ENCODE results near the gene PFN2.

PFN2 gene

DNA sequence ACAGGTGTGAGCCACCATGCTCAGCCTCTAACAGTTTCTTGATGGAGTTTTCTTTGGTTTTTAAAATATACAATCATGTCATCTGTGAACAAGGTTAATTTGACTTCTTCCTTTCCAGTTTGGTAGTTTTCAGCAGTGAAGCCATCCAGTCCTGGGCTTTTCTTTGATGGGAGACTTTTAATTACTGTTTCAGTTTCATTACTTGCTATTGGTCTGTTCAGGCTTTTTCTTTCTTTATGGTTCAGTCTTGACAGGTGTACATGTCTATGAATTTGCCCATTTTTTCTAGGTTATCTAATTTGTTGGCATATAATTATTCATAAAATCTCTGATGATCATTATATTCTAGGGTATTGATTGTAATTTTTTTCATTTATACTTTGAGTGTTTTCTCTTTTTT, 36.8 kb downstream of the PFN2 start:
- DNase-seq (ENCODE audit: low read depth) = no peak
- H3K4me3 ChIP-seq (ENCODE audit: control insufficient read depth, low read depth, low read length) = no peak overlapping the region
- TF ChIP-seq, protein P1, sequence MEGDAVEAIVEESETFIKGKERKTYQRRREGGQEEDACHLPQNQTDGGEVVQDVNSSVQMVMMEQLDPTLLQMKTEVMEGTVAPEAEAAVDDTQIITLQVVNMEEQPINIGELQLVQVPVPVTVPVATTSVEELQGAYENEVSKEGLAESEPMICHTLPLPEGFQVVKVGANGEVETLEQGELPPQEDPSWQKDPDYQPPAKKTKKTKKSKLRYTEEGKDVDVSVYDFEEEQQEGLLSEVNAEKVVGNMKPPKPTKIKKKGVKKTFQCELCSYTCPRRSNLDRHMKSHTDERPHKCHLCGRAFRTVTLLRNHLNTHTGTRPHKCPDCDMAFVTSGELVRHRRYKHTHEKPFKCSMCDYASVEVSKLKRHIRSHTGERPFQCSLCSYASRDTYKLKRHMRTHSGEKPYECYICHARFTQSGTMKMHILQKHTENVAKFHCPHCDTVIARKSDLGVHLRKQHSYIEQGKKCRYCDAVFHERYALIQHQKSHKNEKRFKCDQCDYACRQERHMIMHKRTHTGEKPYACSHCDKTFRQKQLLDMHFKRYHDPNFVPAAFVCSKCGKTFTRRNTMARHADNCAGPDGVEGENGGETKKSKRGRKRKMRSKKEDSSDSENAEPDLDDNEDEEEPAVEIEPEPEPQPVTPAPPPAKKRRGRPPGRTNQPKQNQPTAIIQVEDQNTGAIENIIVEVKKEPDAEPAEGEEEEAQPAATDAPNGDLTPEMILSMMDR (IDR thresholded peaks at IDR 0.05; ENCODE audit: control insufficient read depth, insufficient read depth, low read depth, low read length, missing control alignments) = no peak

- no peak for DNase-seq (ENCODE audit: low read depth)
- TF ChIP-seq, protein P1 (IDR thresholded peaks at IDR 0.05; ENCODE audit: control insufficient read depth, insufficient read depth, low read depth, low read length, missing control alignments) = no peak
- H3K4me3 ChIP-seq (ENCODE audit: control insufficient read depth, low read depth, low read length) = no peak overlapping the region
Observed at GRCh38 chr3:149933008-149933407, 37.7 kb downstream of the PFN2 start.

- DNase-seq (ENCODE audit: low read depth) = no peak
- TF ChIP-seq, protein P1 (IDR thresholded peaks at IDR 0.05; ENCODE audit: control insufficient read depth, insufficient read depth, low read depth, low read length, missing control alignments) = no peak
- H3K4me3 ChIP-seq (ENCODE audit: control insufficient read depth, low read depth, low read length) = no peak overlapping the region
Observed at GRCh38 chr3:149920119-149920518, 50.6 kb downstream of the PFN2 start.

GRCh38 chr3:149919509-149919908, 51.2 kb downstream of the PFN2 start:
- TF ChIP-seq, protein P1 (IDR thresholded peaks at IDR 0.05; ENCODE audit: control insufficient read depth, insufficient read depth, low read depth, low read length, missing control alignments) = no peak
- DNase-seq (ENCODE audit: low read depth) = no peak
- no peak overlapping the region for H3K4me3 ChIP-seq (ENCODE audit: control insufficient read depth, low read depth, low read length)

GRCh38 chr3:149917124-149917667, 53.5 kb downstream of the PFN2 start:
- DNase-seq (ENCODE audit: low read depth) = no peak
- TF ChIP-seq, protein P1 (IDR thresholded peaks at IDR 0.05; ENCODE audit: control insufficient read depth, insufficient read depth, low read depth, low read length, missing control alignments) = no peak

More at GRCh38 chr3:149917124-149917667, 53.5 kb downstream of the PFN2 start:
- no peak overlapping the region for H3K4me3 ChIP-seq (ENCODE audit: control insufficient read depth, low read depth, low read length)

All from AG09309 (cell line).